HG02642 (cell line): ENCODE data around the gene SYNRG.
"Not testable (repeated sequence)": the region's sequence is repeated elsewhere in the genome, so short reads cannot be mapped to it uniquely, and the experiment has no call there.

Source experiments
- ATAC-seq: cut with Tn5 transposase; IDR thresholded peaks from one replicate; pipeline ENCODE4 v1.9.1; 2021; ENCODE audit warnings: mild to moderate bottlenecking; ENCODE audit not compliant: unreplicated experiment, poor library complexity

SYNRG gene

GRCh38 chr17:37545486-37545885, 63.7 kb downstream of the SYNRG start:
- ATAC-seq: no peak

GRCh38 chr17:37543637-37544052, 65.6 kb downstream of the SYNRG start:
- no peak for ATAC-seq

- ATAC-seq: no peak
Measured at GRCh38 chr17:37541880-37542660, 67.1 kb downstream of the SYNRG start.

GRCh38 chr17:37538981-37539659, 70.1 kb downstream of the SYNRG start:
- ATAC-seq: no peak

GRCh38 chr17:37535906-37536305, 73.3 kb downstream of the SYNRG start:
- no peak for ATAC-seq

- no peak for ATAC-seq
Measured at GRCh38 chr17:37532756-37533155, 76.5 kb downstream of the SYNRG start.

GRCh38 chr17:37530420-37530819, 78.8 kb downstream of the SYNRG start:
- no peak for ATAC-seq

GRCh38 chr17:37527249-37527851, 81.9 kb downstream of the SYNRG start:
- no peak for ATAC-seq

GRCh38 chr17:37523715-37524219, 85.5 kb downstream of the SYNRG start:
- ATAC-seq: no peak

- ATAC-seq: no peak
Measured at GRCh38 chr17:37521821-37522220, 87.4 kb downstream of the SYNRG start.

GRCh38 chr17:37520174-37520573, 89.0 kb downstream of the SYNRG start:
- no peak for ATAC-seq

- ATAC-seq: no peak
Measured at GRCh38 chr17:37519251-37519985, 89.8 kb downstream of the SYNRG start.

GRCh38 chr17:37518826-37519225, 90.4 kb downstream of the SYNRG start:
- ATAC-seq: no peak

- no peak for ATAC-seq
Measured at GRCh38 chr17:37517881-37518280, 91.3 kb downstream of the SYNRG start.

- no peak for ATAC-seq
Measured at GRCh38 chr17:37516127-37516571, 93.1 kb downstream of the SYNRG start.

GRCh38 chr17:37513711-37514110, 95.5 kb downstream of the SYNRG start:
- no peak for ATAC-seq

- no peak for ATAC-seq
Measured at GRCh38 chr17:37512442-37513068, 96.7 kb downstream of the SYNRG start.

- ATAC-seq: not testable (repeated sequence)
Measured at GRCh38 chr17:37511642-37512041, 97.6 kb downstream of the SYNRG start.

- ATAC-seq: no peak
Measured at GRCh38 chr17:37510056-37510455, 99.2 kb downstream of the SYNRG start.

- ATAC-seq: no peak
Measured at GRCh38 chr17:37507111-37507510, 102.1 kb downstream of the SYNRG start.
